ENCODE measurements around the gene NXPH1.

DNA sequence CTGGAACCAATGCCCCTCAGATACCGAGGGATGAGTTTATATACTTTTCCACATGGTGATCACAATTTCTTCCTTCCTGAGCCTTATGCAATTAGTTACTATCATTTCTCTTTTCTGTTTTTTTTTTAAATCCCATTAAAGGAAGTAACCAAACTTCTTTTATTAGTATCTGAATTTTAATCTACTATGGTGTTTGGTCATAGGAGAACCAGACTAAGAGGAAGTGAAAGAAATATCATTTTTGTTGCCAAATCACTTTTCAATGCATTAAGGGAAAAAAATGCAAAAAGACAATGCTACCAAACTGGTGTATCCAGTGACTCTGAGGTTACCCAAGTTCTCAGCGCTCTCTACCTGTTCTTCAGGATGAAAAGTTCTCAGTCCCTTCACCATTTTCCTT is 167.7 kb downstream of the NXPH1 start:
- TF ChIP-seq, protein P1, sequence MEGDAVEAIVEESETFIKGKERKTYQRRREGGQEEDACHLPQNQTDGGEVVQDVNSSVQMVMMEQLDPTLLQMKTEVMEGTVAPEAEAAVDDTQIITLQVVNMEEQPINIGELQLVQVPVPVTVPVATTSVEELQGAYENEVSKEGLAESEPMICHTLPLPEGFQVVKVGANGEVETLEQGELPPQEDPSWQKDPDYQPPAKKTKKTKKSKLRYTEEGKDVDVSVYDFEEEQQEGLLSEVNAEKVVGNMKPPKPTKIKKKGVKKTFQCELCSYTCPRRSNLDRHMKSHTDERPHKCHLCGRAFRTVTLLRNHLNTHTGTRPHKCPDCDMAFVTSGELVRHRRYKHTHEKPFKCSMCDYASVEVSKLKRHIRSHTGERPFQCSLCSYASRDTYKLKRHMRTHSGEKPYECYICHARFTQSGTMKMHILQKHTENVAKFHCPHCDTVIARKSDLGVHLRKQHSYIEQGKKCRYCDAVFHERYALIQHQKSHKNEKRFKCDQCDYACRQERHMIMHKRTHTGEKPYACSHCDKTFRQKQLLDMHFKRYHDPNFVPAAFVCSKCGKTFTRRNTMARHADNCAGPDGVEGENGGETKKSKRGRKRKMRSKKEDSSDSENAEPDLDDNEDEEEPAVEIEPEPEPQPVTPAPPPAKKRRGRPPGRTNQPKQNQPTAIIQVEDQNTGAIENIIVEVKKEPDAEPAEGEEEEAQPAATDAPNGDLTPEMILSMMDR (IDR thresholded peaks at IDR 0.05), result no peak
- TF ChIP-seq POLR2AphosphoS5 (IDR thresholded peaks at IDR 0.05; ENCODE audit: low read depth, low read length), result no peak
- no peak for TF ChIP-seq FOXM1 (IDR thresholded peaks at IDR 0.05; ENCODE audit: low read depth)
- no peak for TF ChIP-seq FOXJ3 (CRISPR knock-in tag; IDR thresholded peaks at IDR 0.05)

All from SK-N-SH (cell line).